Astrocyte (in vitro differentiated cells and primary cell): ENCODE data around the gene FAS. TPM values are rescaled to one million over a fixed set of nuclear protein-coding genes. Genes with fewer than 3 reads are reported as not detected.

Experiments
- DNase-seq: peaks from one replicate; pipeline ENCODE4 v3.0.0-alpha.2; 2010; ENCODE audit warnings: low read depth
- FAIRE-seq: peaks from 2 replicates; lab custom pipeline; 2011; peaks lifted over from hg19 to GRCh38; lab: Jason Lieb, UNC
- H2AFZ ChIP-seq: 2 replicates; pipeline ENCODE4 v1.6.0; 2012; ENCODE audit warnings: low read depth, low read length, inconsistent platforms
- H3K27ac ChIP-seq: 2 replicates; pipeline ENCODE4 v1.5.1; 2011; ENCODE audit warnings: low read depth, low read length, inconsistent platforms
- H3K27me3 ChIP-seq: 2 replicates; pipeline ENCODE4 v1.6.0; 2011; ENCODE audit warnings: low read length, inconsistent platforms; ENCODE audit not compliant: insufficient read depth
- H3K36me3 ChIP-seq: 2 replicates; pipeline ENCODE4 v1.5.1; 2011; ENCODE audit warnings: low read length, inconsistent platforms; ENCODE audit not compliant: insufficient read depth
- H3K4me1 ChIP-seq: 2 replicates; pipeline ENCODE4 v1.5.1; 2011; ENCODE audit warnings: low read length, inconsistent platforms; ENCODE audit not compliant: insufficient read depth
- H3K4me2 ChIP-seq: 2 replicates; pipeline ENCODE4 v1.6.0; 2012; ENCODE audit warnings: low read length, inconsistent platforms
- H3K4me3 ChIP-seq: 2 replicates; pipeline ENCODE4 v1.5.1; 2011; ENCODE audit warnings: low read depth, mild to moderate bottlenecking, low read length, inconsistent platforms; ENCODE audit not compliant: insufficient read depth
- H3K79me2 ChIP-seq: 2 replicates; pipeline ENCODE4 v1.6.0; 2012; ENCODE audit warnings: mild to moderate bottlenecking, low read length, inconsistent platforms; ENCODE audit not compliant: insufficient read depth
- H3K9ac ChIP-seq: 2 replicates; pipeline ENCODE4 v1.6.0; 2012; ENCODE audit warnings: mild to moderate bottlenecking, low read length, inconsistent platforms
- H3K9me3 ChIP-seq: 2 replicates; pipeline ENCODE4 v1.5.1; 2012; ENCODE audit warnings: low read depth, mild to moderate bottlenecking, low read length, inconsistent platforms; ENCODE audit not compliant: insufficient read depth
- H4K20me1 ChIP-seq: 2 replicates; pipeline ENCODE4 v1.6.0; 2012; ENCODE audit warnings: low read length, inconsistent platforms; ENCODE audit not compliant: insufficient read depth
- H3K27ac Mint-ChIP-seq: one replicate; pipeline ENCODE4 v1.8.0; 2021; ENCODE audit warnings: mild to moderate bottlenecking, mixed read lengths; ENCODE audit not compliant: unreplicated experiment
- H3K27me3 Mint-ChIP-seq: one replicate; pipeline ENCODE4 v1.8.0; 2021; ENCODE audit warnings: low read depth, mixed read lengths; ENCODE audit not compliant: unreplicated experiment
- H3K36me3 Mint-ChIP-seq: one replicate; pipeline ENCODE4 v1.8.0; 2021; ENCODE audit warnings: low read depth, mixed read lengths; ENCODE audit not compliant: unreplicated experiment
- H3K4me1 Mint-ChIP-seq: one replicate; pipeline ENCODE4 v1.8.0; 2021; ENCODE audit warnings: low read depth, mixed read lengths; ENCODE audit not compliant: unreplicated experiment
- H3K4me3 Mint-ChIP-seq: one replicate; pipeline ENCODE4 v1.8.0; 2021; ENCODE audit warnings: mild to moderate bottlenecking, moderate library complexity, mixed read lengths; ENCODE audit not compliant: unreplicated experiment
- H3K9me3 Mint-ChIP-seq: one replicate; pipeline ENCODE4 v1.8.0; 2021; ENCODE audit warnings: mild to moderate bottlenecking, mixed read lengths; ENCODE audit not compliant: unreplicated experiment
- EZH2 ChIP-seq: IDR thresholded peaks from 2 replicates; pipeline ENCODE4 v1.6.1; 2012; ENCODE audit warnings: mild to moderate bottlenecking, low read length, inconsistent platforms; ENCODE audit not compliant: insufficient read depth
- total RNA-seq: library from RNA; stranded (reverse); gene quantifications from 2 replicates; pipeline ENCODE4 v1.2.1, GENCODE V29; 2021
- TF ChIP-seq, protein P1 (sequence below): IDR thresholded peaks from 2 replicates; pipeline ENCODE4 v1.5.1; 2011; ENCODE audit warnings: low read depth, mild to moderate bottlenecking, inconsistent platforms, low read length, moderate library complexity; ENCODE audit not compliant: insufficient read depth

Gene FAS
- total RNA-seq, 1 donor from 2014 or later, result 32.6 TPM

DNA sequence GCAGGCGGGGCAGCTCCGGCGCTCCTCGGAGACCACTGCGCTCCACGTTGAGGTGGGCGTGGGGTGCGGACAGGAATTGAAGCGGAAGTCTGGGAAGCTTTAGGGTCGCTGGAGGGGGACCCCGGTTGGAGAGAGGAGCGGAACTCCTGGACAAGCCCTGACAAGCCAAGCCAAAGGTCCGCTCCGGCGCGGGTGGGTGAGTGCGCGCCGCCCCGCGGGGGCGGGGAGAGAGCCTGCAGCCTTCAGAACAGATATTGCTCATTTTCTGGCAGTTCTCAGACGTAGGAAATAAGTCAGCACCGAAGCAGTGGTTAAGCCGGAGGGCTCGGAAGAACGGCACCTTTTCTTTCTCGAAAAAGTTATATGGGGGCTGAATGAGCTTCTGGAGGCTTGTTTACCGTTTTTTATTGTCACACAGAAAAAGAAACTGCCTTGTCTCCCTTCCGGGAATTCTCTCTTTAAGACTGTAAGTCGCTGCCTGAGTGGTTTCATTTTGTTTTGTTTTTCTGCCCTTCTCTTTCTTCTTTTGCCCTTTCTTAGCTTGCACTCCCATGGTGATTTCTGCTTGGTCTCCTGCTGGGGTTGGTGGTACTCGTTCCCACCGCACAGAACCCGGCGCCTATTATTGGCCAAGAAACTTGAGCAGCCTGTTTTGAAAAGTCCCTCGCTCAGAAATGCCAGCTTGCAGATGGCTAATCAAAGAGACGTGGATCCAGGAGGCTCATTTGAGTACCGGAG, 732 bp downstream of the FAS start:
- Histone ChIP-seq H3K4me3 (peak overlapping the region; percentile 97), H3K27ac (peak overlapping the region; percentile 55), H3K79me2 (peaks cover 51% of the 10 kb centered on the region), H3K4me1 (peaks cover 19% of the 10 kb centered on the region), H3K4me2 (peak overlapping the region; percentile 96), H2AFZ (peak overlapping the region; percentile 81), H3K9me3 (no peaks in the 10 kb centered on the region), H3K27me3 (no peaks in the 10 kb centered on the region), H3K9ac (peak overlapping the region; percentile 87), H3K36me3 (no peaks in the 10 kb centered on the region), H4K20me1 (peaks cover 22% of the 10 kb centered on the region)
- FAIRE-seq (no peak), DNase-seq (peak; percentile 70)
- Mint-ChIP-seq H3K36me3 (no peaks in the 10 kb centered on the region), H3K4me1 (peaks cover 23% of the 10 kb centered on the region), H3K27ac (peak overlapping the region; percentile 80), H3K27me3 (no peaks in the 10 kb centered on the region), H3K9me3 (no peaks in the 10 kb centered on the region), H3K4me3 (peak overlapping the region; percentile 98)
- TF ChIP-seq, protein P1, sequence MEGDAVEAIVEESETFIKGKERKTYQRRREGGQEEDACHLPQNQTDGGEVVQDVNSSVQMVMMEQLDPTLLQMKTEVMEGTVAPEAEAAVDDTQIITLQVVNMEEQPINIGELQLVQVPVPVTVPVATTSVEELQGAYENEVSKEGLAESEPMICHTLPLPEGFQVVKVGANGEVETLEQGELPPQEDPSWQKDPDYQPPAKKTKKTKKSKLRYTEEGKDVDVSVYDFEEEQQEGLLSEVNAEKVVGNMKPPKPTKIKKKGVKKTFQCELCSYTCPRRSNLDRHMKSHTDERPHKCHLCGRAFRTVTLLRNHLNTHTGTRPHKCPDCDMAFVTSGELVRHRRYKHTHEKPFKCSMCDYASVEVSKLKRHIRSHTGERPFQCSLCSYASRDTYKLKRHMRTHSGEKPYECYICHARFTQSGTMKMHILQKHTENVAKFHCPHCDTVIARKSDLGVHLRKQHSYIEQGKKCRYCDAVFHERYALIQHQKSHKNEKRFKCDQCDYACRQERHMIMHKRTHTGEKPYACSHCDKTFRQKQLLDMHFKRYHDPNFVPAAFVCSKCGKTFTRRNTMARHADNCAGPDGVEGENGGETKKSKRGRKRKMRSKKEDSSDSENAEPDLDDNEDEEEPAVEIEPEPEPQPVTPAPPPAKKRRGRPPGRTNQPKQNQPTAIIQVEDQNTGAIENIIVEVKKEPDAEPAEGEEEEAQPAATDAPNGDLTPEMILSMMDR, result no peak
- no peak for TF ChIP-seq EZH2

DNA sequence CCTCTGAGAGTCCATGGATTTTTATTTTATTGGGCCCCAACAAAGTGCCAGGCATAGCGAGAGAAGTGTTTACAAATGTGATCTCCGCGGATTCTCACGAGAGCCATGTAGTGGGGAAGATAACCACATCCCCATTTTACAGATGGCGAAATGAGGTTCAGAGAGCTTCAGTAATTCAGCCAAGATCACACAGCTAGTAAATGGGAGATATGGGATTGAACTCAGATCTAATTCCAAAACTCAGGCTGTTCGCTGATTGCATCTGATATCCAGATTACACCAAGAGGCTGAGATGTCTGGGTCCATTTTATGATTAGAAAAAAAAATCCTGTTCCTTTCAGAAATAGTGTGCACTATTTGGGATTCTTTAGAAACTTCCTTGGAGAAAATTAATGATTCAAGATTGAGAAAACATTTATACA, 1.3 kb downstream of the FAS start:
- no peak for DNase-seq
- H3K79me2 ChIP-seq, result peaks cover 53% of the 10 kb centered on the region
- Mint-ChIP-seq H3K36me3 (no peaks in the 10 kb centered on the region), H3K27ac (peak overlapping the region; percentile 41), H3K4me1 (peaks cover 23% of the 10 kb centered on the region), H3K9me3 (no peaks in the 10 kb centered on the region), H3K27me3 (no peaks in the 10 kb centered on the region), H3K4me3 (peak overlapping the region; percentile 98)
- peak overlapping the region; percentile 97 for H3K4me3 ChIP-seq
- H4K20me1 ChIP-seq, result peaks cover 17% of the 10 kb centered on the region
- no peaks in the 10 kb centered on the region for H3K9me3 ChIP-seq
- TF ChIP-seq, protein P1, result no peak
- no peak for TF ChIP-seq EZH2
- peak overlapping the region; percentile 96 for H3K4me2 ChIP-seq
- H3K36me3 ChIP-seq, result no peaks in the 10 kb centered on the region
- peak; percentile 65 for FAIRE-seq
- peaks cover 19% of the 10 kb centered on the region for H3K4me1 ChIP-seq
- H2AFZ ChIP-seq, result peak overlapping the region; percentile 81
- H3K9ac ChIP-seq, result peak overlapping the region; percentile 87
- H3K27ac ChIP-seq, result peak overlapping the region; percentile 55
- H3K27me3 ChIP-seq, result no peaks in the 10 kb centered on the region
